HCT116 (cell line): ENCODE data around the gene SLC16A4. TPM values are rescaled to one million over a fixed set of nuclear protein-coding genes. Genes with fewer than 3 reads are reported as not detected.

Experiments
- ATAC-seq: fragments of 200-7000 bp; cut with Tn5 transposase; 2 replicates; pipeline ENCODE4 v1.9.1; 2020; ENCODE audit warnings: mild to moderate bottlenecking, moderate library complexity
- BruUV-seq: library from RNA; stranded (reverse); fragments of 400-500 nt; replicated peaks from 2 replicates; lab custom pipeline; 2021; lab: Mats Ljungman, UMichigan
- CTCF ChIA-PET: fragments of 300-600 bp; sonication (Branson Sonifier 250); formaldehyde crosslinking; loops from one replicate; lab custom pipeline; 2021; ENCODE audit warnings: antibody characterized with exemption; lab: Charles Lee
- POLR2A ChIA-PET: fragments of 300-600, 350-600 bp; sonication (Branson Sonifier 250); formaldehyde crosslinking; loops from one replicate; lab custom pipeline; 2021; ENCODE audit warnings: antibody characterized with exemption; lab: Charles Lee
- RAD21 ChIA-PET, 2 experiments: fragments of 300-600 bp; sonication (Branson Sonifier 250); formaldehyde crosslinking; loops; one replicate each; lab custom pipeline; 2023; ENCODE audit warnings: low total read pairs in 2 of 2; ENCODE audit not compliant: uncharacterized antibody in 2 of 2, unreplicated experiment in 2 of 2, low non-redundant PET in 1 of 2; lab: Charles Lee
- DNase-seq: peaks from one replicate; pipeline ENCODE4 v3.0.0-alpha.2; 2010; ENCODE audit warnings: low read depth, low spot score
- H2AFZ ChIP-seq: fragments of 200-600 bp; shearing (Covaris generic), sonication (generic); 2 replicates; pipeline ENCODE4 v1.6.1; 2017; ENCODE audit warnings: low read depth, mixed run types, mixed read lengths, antibody characterized with exemption, low read length; ENCODE audit not compliant: poor library complexity, severe bottlenecking
- H3K27ac ChIP-seq: 2 replicates; pipeline ENCODE4 v1.5.1; 2012; ENCODE audit warnings: low read depth, low read length
- H3K27me3 ChIP-seq: fragments of 200-600 bp; sonication (generic); 2 replicates; pipeline ENCODE4 v1.6.1; 2016; ENCODE audit warnings: mixed run types, low read length, mixed read lengths; ENCODE audit not compliant: insufficient read depth
- H3K36me3 ChIP-seq, 2 experiments: fragments of 200-500 bp in 1 of 2; fragments of 200-600 bp in 1 of 2; sonication (Bioruptor generic) in 1 of 2; sonication (generic) in 1 of 2; 2 replicates each; pipeline versions ENCODE4 v1.5.1 to v1.6.1; 2014 to 2016; ENCODE audit warnings: low read length in 2 of 2, inconsistent platforms in 1 of 2, mixed read lengths in 1 of 2, mixed run types in 1 of 2; ENCODE audit not compliant: insufficient read depth in 2 of 2, control insufficient read depth in 1 of 2
- H3K4me1 ChIP-seq, 2 experiments: fragments of 200-600 bp in 1 of 2; sonication (generic) in 1 of 2; 2 replicates each; pipeline versions ENCODE4 v1.5.1 to v1.6.1; 2012 to 2017; ENCODE audit warnings: low read length in 2 of 2, inconsistent platforms in 1 of 2, mild to moderate bottlenecking in 1 of 2, mixed read lengths in 1 of 2, mixed run types in 1 of 2, moderate library complexity in 1 of 2; ENCODE audit not compliant: insufficient read depth in 2 of 2, control insufficient read depth in 1 of 2
- H3K4me2 ChIP-seq: fragments of 200-600 bp; sonication (generic); 2 replicates; pipeline ENCODE4 v1.6.1; 2017; ENCODE audit warnings: mixed run types, low read length, mixed read lengths
- H3K4me3 ChIP-seq, 2 experiments: fragments of 200-600 bp in 1 of 2; sonication (generic) in 1 of 2; replicated peaks in 1 of 2; 2 replicates each; pipeline ENCODE4 v1.5.1; 2011 to 2016; ENCODE audit warnings: low read length in 2 of 2, control low read depth in 1 of 2, low read depth in 1 of 2, mild to moderate bottlenecking in 1 of 2, mixed read lengths in 1 of 2, mixed run types in 1 of 2
- H3K79me2 ChIP-seq: fragments of 200-600 bp; sonication (generic); 2 replicates; pipeline ENCODE4 v1.6.1; 2017; ENCODE audit warnings: mild to moderate bottlenecking, mixed run types, low read length, moderate library complexity, mixed read lengths; ENCODE audit not compliant: insufficient read depth
- H3K9ac ChIP-seq: fragments of 200-600 bp; sonication (generic); 2 replicates; pipeline ENCODE4 v1.6.1; 2016; ENCODE audit warnings: low read length, mixed read lengths
- H3K9me2 ChIP-seq: fragments of 200-600 bp; sonication (generic), shearing (Covaris generic); 2 replicates; pipeline ENCODE4 v1.6.1; 2017; ENCODE audit warnings: mixed run types, mild to moderate bottlenecking, moderate library complexity; ENCODE audit not compliant: insufficient read depth
- H3K9me3 ChIP-seq, 2 experiments: fragments of 200-500 bp in 1 of 2; fragments of 200-600 bp in 1 of 2; sonication (Bioruptor generic) in 1 of 2; sonication (generic) in 1 of 2; 2 replicates each; pipeline ENCODE4 v1.6.1; 2014 to 2017; ENCODE audit warnings: low read length in 2 of 2, mixed read lengths in 2 of 2, inconsistent platforms in 1 of 2, low read depth in 1 of 2, mild to moderate bottlenecking in 1 of 2, mixed run types in 1 of 2, moderate library complexity in 1 of 2; ENCODE audit not compliant: control insufficient read depth in 1 of 2, insufficient read depth in 1 of 2
- H4K20me1 ChIP-seq: fragments of 200-600 bp; sonication (generic), shearing (Covaris generic); 2 replicates; pipeline ENCODE4 v1.6.1; 2017; ENCODE audit warnings: mixed run types, mild to moderate bottlenecking, moderate library complexity; ENCODE audit not compliant: insufficient read depth
- CBX3 ChIP-seq: IDR thresholded peaks from 2 replicates; pipeline ENCODE4 v1.6.1; 2012; ENCODE audit warnings: low read depth
- CTCF ChIP-seq, 3 experiments: fragments of 200-600 bp in 1 of 3; sonication (generic) in 1 of 3; IDR thresholded peaks in 2 of 3; conservative IDR thresholded peaks in 1 of 3; 2 replicates each; pipeline ENCODE4 v1.5.1; 2012 to 2017; ENCODE audit warnings: low read depth in 2 of 3, low read length in 2 of 3, antibody characterized with exemption in 1 of 3, borderline replicate concordance in 1 of 3, control low read depth in 1 of 3, mild to moderate bottlenecking in 1 of 3, mixed read lengths in 1 of 3, mixed run types in 1 of 3, moderate library complexity in 1 of 3; ENCODE audit not compliant: insufficient read depth in 1 of 3
- EGR1 ChIP-seq: IDR thresholded peaks from 2 replicates; pipeline ENCODE4 v1.6.1; 2012; ENCODE audit warnings: low read depth
- FOSL1 ChIP-seq: IDR thresholded peaks from 2 replicates; pipeline ENCODE4 v1.6.1; 2012; ENCODE audit warnings: low read depth
- MAX ChIP-seq: IDR thresholded peaks from 2 replicates; pipeline ENCODE4 v1.6.1; 2012
- POLR2A ChIP-seq: IDR thresholded peaks from 2 replicates; pipeline ENCODE4 v1.7.0; 2011; ENCODE audit warnings: borderline replicate concordance; ENCODE audit not compliant: insufficient read depth, insufficient read length; ENCODE audit errors: extremely low read depth
- POLR2AphosphoS5 ChIP-seq: IDR thresholded peaks from 2 replicates; pipeline ENCODE4 v1.6.1; 2011; ENCODE audit warnings: mild to moderate bottlenecking, low read depth, low read length, moderate library complexity
- SRF ChIP-seq: IDR thresholded peaks from 2 replicates; pipeline ENCODE4 v1.6.1; 2012; ENCODE audit warnings: low read depth
- YY1 ChIP-seq: IDR thresholded peaks from 2 replicates; pipeline ENCODE4 v1.6.1; 2011; ENCODE audit warnings: low read length, low read depth, moderate library complexity, mild to moderate bottlenecking; ENCODE audit not compliant: insufficient replicate concordance; ENCODE audit errors: extremely low read depth
- ZBTB33 ChIP-seq: IDR thresholded peaks from 2 replicates; pipeline ENCODE4 v1.6.1; 2011; ENCODE audit warnings: mild to moderate bottlenecking, low read length, moderate library complexity; ENCODE audit not compliant: insufficient replicate concordance; ENCODE audit errors: extremely low read depth
- intact Hi-C: fragments of 100-400 bp; cut with micrococcal nuclease; formaldehyde crosslinking; loops from 2 replicates; pipeline ENCODE4 v1.10.0; 2022
- total RNA-seq: library from RNA; stranded (reverse); gene quantifications from one replicate; pipeline ENCODE4 v1.2.1, GENCODE V29; 2021; ENCODE audit not compliant: unreplicated experiment

Gene SLC16A4
- total RNA-seq, 1 experiment from 2014 or later, result 0.20 TPM

- peaks cover 98% of the 10 kb centered on the region for H3K79me2 ChIP-seq
- no peak overlapping the region for H3K4me2 ChIP-seq
- H3K4me3 ChIP-seq, result no peak overlapping the region
- RAD21 ChIA-PET, result no interaction called here
- no peaks in the 10 kb centered on the region for H3K9me2 ChIP-seq
- no peak overlapping the region for H3K9ac ChIP-seq
- peaks cover 60% of the 10 kb centered on the region; the same call in 1 of the 2 replicates for H4K20me1 ChIP-seq
- TF ChIP-seq SRF (no peak), ZBTB33 (no peak), CBX3 (no peak), POLR2AphosphoS5 (no peak), EGR1 (no peak)
- H3K36me3 ChIP-seq, result peaks cover 40 to 46% of the 10 kb centered on the region in 2 experiments
- ATAC-seq (no peak), DNase-seq (no peak)
- CTCF ChIA-PET, result interaction anchor here (0.9 kb wide), 2 partner anchors 113 to 140 kb away, joined by 3 read pairs; no protein-coding TSS in a partner anchor
- H3K27ac ChIP-seq, result no peak overlapping the region
- H2AFZ ChIP-seq, result no peak overlapping the region
- intact Hi-C loops, result no loop called here
- no peaks in the 10 kb centered on the region for H3K4me1 ChIP-seq
- H3K27me3 ChIP-seq, result no peaks in the 10 kb centered on the region
- BruUV-seq, result no TSS peak
- POLR2A ChIA-PET, result interaction anchor here (1.1 to 2.7 kb wide), 2 partner anchors 9 to 11 kb away, joined by 4 to 14 read pairs; partner anchors contain the start of gene RBM15
- no peaks in the 10 kb centered on the region for H3K9me3 ChIP-seq
Measured at GRCh38 chr1:110348050-110348449, 42.8 kb downstream of the SLC16A4 start.

- ChIA-PET CTCF (interaction anchor here (0.9 kb wide), 1 partner anchor 140 kb away, joined by 3 read pairs; no protein-coding TSS in a partner anchor), POLR2A (no interaction called here), RAD21 (no interaction called here)
- DNase-seq (no peak), ATAC-seq (no peak)
- no peaks in the 10 kb centered on the region for H3K9me3 ChIP-seq
- H3K4me3 ChIP-seq, result no peak overlapping the region
- peaks cover 100% of the 10 kb centered on the region for H3K79me2 ChIP-seq
- no peaks in the 10 kb centered on the region for H3K9me2 ChIP-seq
- no peak overlapping the region for H3K9ac ChIP-seq
- BruUV-seq, result no TSS peak
- peaks cover 68% of the 10 kb centered on the region; the same call in 1 of the 2 replicates for H4K20me1 ChIP-seq
- no peak overlapping the region for H3K4me2 ChIP-seq
- no peaks in the 10 kb centered on the region for H3K27me3 ChIP-seq
- no peaks in the 10 kb centered on the region for H3K4me1 ChIP-seq
- H3K27ac ChIP-seq, result no peak overlapping the region
- no peak overlapping the region for H2AFZ ChIP-seq
- peaks cover 47 to 53% of the 10 kb centered on the region in 2 experiments for H3K36me3 ChIP-seq
- intact Hi-C loops, result no loop called here
- TF ChIP-seq CTCF (IDR thresholded peaks at IDR 0.05 in 2 of 3, conservative IDR thresholded peaks at IDR 0.05 in 1 of 3; ENCODE audit: borderline replicate concordance in 1 of 3, insufficient read depth in 1 of 3, low read depth in 2 of 3, low read length in 2 of 3) (no peak), POLR2A (no peak), ZBTB33 (no peak), CBX3 (no peak), MAX (no peak), FOSL1 (no peak), YY1 (no peak), POLR2AphosphoS5 (no peak)
Measured at GRCh38 chr1:110347182-110347893, 43.5 kb downstream of the SLC16A4 start.
